Measurements from ENCODE around the gene HPS1. TPM values are rescaled to one million over a fixed set of nuclear protein-coding genes. Genes with fewer than 3 reads are reported as not detected.

Gene HPS1
- total and polyA plus RNA-seq, 10 of the 15 experiments (the other 5 are each of a cell fraction or from before 2014, with no cell fraction given), result 27.1 to 138 (median 54.8) TPM

DNA sequence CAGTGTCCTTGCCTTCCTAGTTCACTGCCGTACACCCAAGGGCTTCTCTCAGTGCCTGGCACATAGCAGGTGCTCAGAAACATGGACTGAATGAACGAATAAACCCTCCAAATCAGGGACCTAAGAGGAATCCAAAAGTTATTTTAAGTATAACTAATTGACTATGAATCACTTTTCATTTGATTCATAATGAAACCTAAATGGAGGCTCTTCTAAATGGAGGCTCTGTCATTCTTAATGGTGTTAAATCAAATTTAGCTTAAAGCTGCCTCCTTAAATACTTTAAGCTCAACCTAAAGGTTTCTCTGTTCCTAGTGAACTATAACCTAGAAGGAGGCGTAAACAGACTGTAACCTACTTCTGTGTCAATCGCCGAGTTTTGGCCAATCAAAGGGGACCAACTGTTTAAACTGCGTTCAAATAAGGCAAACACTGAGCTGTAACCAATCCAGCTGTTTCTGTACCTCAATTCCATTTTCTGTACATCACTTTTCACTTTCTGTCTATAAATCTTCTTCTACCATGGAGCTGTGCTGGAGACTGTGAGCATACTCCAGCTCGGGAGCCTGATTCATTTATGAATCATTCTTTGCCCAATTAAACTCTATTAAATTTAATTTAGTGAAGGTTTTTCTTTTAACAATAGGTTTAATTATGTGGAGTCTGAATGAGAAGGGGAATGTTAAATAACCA lies 42.8 kb downstream of the HPS1 start (continued):
- TF ChIP-seq SMC3 (IDR thresholded peaks at IDR 0.05; ENCODE audit: borderline replicate concordance, low read length) (no peak), ETV6 (conservative IDR thresholded peaks at IDR 0.05 in 1 of 2, IDR thresholded peaks at IDR 0.05 in 1 of 2; ENCODE audit: borderline replicate concordance in 1 of 2, low read depth in 1 of 2) (no peak), CHD1 (IDR thresholded peaks at IDR 0.05; ENCODE audit: low read depth, low read length) (no peak), LARP7 (IDR thresholded peaks at IDR 0.05) (no peak), BACH1 (IDR thresholded peaks at IDR 0.05; ENCODE audit: borderline replicate concordance) (no peak), ZNF384 (IDR thresholded peaks at IDR 0.05; ENCODE audit: borderline replicate concordance, low read depth, low read length) (no peak), ZNF274 (IDR thresholded peaks at IDR 0.05; ENCODE audit: insufficient read depth, insufficient read length) (no peak), SMAD5 (IDR thresholded peaks at IDR 0.05; ENCODE audit: low read depth) (no peak), TCF12 (IDR thresholded peaks at IDR 0.05; ENCODE audit: low read depth, low read length) (no peak), RAD51 (IDR thresholded peaks at IDR 0.05) (no peak), STAT3 (IDR thresholded peaks at IDR 0.05; ENCODE audit: low read depth, low read length) (no peak), TCF7 (IDR thresholded peaks at IDR 0.05; ENCODE audit: borderline replicate concordance) (no peak), WRNIP1 (IDR thresholded peaks at IDR 0.05; ENCODE audit: borderline replicate concordance, low read depth, low read length) (no peak), BCL11A (IDR thresholded peaks at IDR 0.05; ENCODE audit: low read depth, low read length) (no peak), SRF (IDR thresholded peaks at IDR 0.05; ENCODE audit: low read depth in 2 of 2, low read length in 2 of 2) (peak in 1 of 2 experiments; percentile 61; a peak in 1 of 4 replicates), KLF5 (IDR thresholded peaks at IDR 0.05; ENCODE audit: partially characterized antibody) (no peak), RFX5 (IDR thresholded peaks at IDR 0.05; ENCODE audit: low read depth, low read length) (no peak)
- TF ChIP-seq, protein P1, sequence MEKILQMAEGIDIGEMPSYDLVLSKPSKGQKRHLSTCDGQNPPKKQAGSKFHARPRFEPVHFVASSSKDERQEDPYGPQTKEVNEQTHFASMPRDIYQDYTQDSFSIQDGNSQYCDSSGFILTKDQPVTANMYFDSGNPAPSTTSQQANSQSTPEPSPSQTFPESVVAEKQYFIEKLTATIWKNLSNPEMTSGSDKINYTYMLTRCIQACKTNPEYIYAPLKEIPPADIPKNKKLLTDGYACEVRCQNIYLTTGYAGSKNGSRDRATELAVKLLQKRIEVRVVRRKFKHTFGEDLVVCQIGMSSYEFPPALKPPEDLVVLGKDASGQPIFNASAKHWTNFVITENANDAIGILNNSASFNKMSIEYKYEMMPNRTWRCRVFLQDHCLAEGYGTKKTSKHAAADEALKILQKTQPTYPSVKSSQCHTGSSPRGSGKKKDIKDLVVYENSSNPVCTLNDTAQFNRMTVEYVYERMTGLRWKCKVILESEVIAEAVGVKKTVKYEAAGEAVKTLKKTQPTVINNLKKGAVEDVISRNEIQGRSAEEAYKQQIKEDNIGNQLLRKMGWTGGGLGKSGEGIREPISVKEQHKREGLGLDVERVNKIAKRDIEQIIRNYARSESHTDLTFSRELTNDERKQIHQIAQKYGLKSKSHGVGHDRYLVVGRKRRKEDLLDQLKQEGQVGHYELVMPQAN (conservative IDR thresholded peaks at IDR 0.05), result no peak
- TF ChIP-seq, protein P2, sequence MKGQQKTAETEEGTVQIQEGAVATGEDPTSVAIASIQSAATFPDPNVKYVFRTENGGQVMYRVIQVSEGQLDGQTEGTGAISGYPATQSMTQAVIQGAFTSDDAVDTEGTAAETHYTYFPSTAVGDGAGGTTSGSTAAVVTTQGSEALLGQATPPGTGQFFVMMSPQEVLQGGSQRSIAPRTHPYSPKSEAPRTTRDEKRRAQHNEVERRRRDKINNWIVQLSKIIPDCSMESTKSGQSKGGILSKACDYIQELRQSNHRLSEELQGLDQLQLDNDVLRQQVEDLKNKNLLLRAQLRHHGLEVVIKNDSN (IDR thresholded peaks at IDR 0.05; ENCODE audit: borderline replicate concordance, extremely low read length, insufficient read depth, low read depth, low read length), result no peak
- TF ChIP-seq, protein P3, sequence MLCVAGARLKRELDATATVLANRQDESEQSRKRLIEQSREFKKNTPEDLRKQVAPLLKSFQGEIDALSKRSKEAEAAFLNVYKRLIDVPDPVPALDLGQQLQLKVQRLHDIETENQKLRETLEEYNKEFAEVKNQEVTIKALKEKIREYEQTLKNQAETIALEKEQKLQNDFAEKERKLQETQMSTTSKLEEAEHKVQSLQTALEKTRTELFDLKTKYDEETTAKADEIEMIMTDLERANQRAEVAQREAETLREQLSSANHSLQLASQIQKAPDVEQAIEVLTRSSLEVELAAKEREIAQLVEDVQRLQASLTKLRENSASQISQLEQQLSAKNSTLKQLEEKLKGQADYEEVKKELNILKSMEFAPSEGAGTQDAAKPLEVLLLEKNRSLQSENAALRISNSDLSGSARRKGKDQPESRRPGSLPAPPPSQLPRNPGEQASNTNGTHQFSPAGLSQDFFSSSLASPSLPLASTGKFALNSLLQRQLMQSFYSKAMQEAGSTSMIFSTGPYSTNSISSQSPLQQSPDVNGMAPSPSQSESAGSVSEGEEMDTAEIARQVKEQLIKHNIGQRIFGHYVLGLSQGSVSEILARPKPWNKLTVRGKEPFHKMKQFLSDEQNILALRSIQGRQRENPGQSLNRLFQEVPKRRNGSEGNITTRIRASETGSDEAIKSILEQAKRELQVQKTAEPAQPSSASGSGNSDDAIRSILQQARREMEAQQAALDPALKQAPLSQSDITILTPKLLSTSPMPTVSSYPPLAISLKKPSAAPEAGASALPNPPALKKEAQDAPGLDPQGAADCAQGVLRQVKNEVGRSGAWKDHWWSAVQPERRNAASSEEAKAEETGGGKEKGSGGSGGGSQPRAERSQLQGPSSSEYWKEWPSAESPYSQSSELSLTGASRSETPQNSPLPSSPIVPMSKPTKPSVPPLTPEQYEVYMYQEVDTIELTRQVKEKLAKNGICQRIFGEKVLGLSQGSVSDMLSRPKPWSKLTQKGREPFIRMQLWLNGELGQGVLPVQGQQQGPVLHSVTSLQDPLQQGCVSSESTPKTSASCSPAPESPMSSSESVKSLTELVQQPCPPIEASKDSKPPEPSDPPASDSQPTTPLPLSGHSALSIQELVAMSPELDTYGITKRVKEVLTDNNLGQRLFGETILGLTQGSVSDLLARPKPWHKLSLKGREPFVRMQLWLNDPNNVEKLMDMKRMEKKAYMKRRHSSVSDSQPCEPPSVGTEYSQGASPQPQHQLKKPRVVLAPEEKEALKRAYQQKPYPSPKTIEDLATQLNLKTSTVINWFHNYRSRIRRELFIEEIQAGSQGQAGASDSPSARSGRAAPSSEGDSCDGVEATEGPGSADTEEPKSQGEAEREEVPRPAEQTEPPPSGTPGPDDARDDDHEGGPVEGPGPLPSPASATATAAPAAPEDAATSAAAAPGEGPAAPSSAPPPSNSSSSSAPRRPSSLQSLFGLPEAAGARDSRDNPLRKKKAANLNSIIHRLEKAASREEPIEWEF (IDR thresholded peaks at IDR 0.05; ENCODE audit: insufficient replicate concordance, low read depth, low read length), result no peak
- TF ChIP-seq, protein P4, sequence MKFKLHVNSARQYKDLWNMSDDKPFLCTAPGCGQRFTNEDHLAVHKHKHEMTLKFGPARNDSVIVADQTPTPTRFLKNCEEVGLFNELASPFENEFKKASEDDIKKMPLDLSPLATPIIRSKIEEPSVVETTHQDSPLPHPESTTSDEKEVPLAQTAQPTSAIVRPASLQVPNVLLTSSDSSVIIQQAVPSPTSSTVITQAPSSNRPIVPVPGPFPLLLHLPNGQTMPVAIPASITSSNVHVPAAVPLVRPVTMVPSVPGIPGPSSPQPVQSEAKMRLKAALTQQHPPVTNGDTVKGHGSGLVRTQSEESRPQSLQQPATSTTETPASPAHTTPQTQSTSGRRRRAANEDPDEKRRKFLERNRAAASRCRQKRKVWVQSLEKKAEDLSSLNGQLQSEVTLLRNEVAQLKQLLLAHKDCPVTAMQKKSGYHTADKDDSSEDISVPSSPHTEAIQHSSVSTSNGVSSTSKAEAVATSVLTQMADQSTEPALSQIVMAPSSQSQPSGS (IDR thresholded peaks at IDR 0.05; ENCODE audit: low read length), result no peak; the same call in 1 of the 2 replicates
